GM12878 (cell line): ENCODE data around the gene MS4A6E. TPM values are rescaled to one million over a fixed set of nuclear protein-coding genes. Genes with fewer than 3 reads are reported as not detected.

Source experiments
- ATAC-seq: fragments of 200-7000 bp; cut with Tn5 transposase; 3 replicates; pipeline ENCODE4 v1.9.1; 2020; ENCODE audit warnings: mild to moderate bottlenecking, moderate library complexity
- BruUV-seq: library from RNA; stranded (reverse); fragments of 400-500 nt; replicated peaks from 2 replicates; lab custom pipeline; 2021; lab: Mats Ljungman, UMichigan
- CTCF ChIA-PET: fragments of 300-600 bp; sonication (Branson Sonifier 250); formaldehyde crosslinking; extraction: SDS; loops from one replicate; lab custom pipeline; 2021; ENCODE audit warnings: inconsistent platforms; lab: Yijun Ruan, JAX
- POLR2A ChIA-PET: fragments of 350-600 bp; formaldehyde crosslinking; extraction: SDS; loops from one replicate; lab custom pipeline; 2021; ENCODE audit warnings: inconsistent platforms; lab: Charles Lee
- RAD21 ChIA-PET: fragments of 300-600 bp; sonication (Branson Sonifier 250); formaldehyde crosslinking; loops from one replicate; lab custom pipeline; 2023; ENCODE audit warnings: antibody characterized with exemption; ENCODE audit not compliant: unreplicated experiment; lab: Charles Lee
- SMC1A ChIA-PET: fragments of 300-600 bp; sonication (Branson Sonifier 250); formaldehyde crosslinking; loops from one replicate; lab custom pipeline; 2023; ENCODE audit not compliant: unreplicated experiment, uncharacterized antibody; lab: Charles Lee
- DNase-seq: peaks from one replicate; pipeline ENCODE4 v3.0.0-alpha.2; 2011; ENCODE audit warnings: low read depth, low spot score
- FAIRE-seq: peaks from 3 replicates; lab custom pipeline; 2011; peaks lifted over from hg19 to GRCh38; lab: Jason Lieb, UNC
- H2AFZ ChIP-seq: 2 replicates; pipeline ENCODE4 v1.6.0; 2011; ENCODE audit warnings: low read depth, low read length, control low read depth; ENCODE audit not compliant: control insufficient read depth
- H3K27ac ChIP-seq: 2 replicates; pipeline ENCODE4 v1.5.1; 2011; ENCODE audit warnings: control low read depth; ENCODE audit not compliant: control insufficient read depth, insufficient read depth
- H3K27me3 ChIP-seq, 2 experiments: replicated peaks in 1 of 2; 2 replicates each; pipeline versions ENCODE4 v1.6.0 to v1.6.1; 2011; ENCODE audit warnings: low read length in 1 of 2; ENCODE audit not compliant: control insufficient read depth in 2 of 2, insufficient read depth in 2 of 2
- H3K36me3 ChIP-seq, 2 experiments: 2 replicates each; pipeline ENCODE4 v1.5.1; 2011; ENCODE audit warnings: low read length in 1 of 2; ENCODE audit not compliant: control insufficient read depth in 2 of 2, insufficient read depth in 2 of 2
- H3K4me1 ChIP-seq: 2 replicates; pipeline ENCODE4 v1.6.1; 2011; ENCODE audit warnings: mild to moderate bottlenecking, low read length, moderate library complexity, mixed read lengths; ENCODE audit not compliant: control insufficient read depth, insufficient read depth
- H3K4me2 ChIP-seq: 2 replicates; pipeline ENCODE4 v1.6.0; 2011; ENCODE audit warnings: control low read depth; ENCODE audit not compliant: control insufficient read depth, insufficient read depth
- H3K4me3 ChIP-seq: fragments of 200-600 bp; sonication (generic); 2 replicates; pipeline ENCODE4 v1.5.1; 2016
- H3K79me2 ChIP-seq: 2 replicates; pipeline ENCODE4 v1.6.0; 2011; ENCODE audit warnings: low read length; ENCODE audit not compliant: control insufficient read depth, insufficient read depth
- H3K9ac ChIP-seq: 2 replicates; pipeline ENCODE4 v1.8.0; 2011; ENCODE audit warnings: low read length, control low read depth, mixed read lengths; ENCODE audit not compliant: control insufficient read depth, insufficient read depth
- H3K9me3 ChIP-seq: replicated peaks from 3 replicates; pipeline ENCODE4 v1.5.1; 2011; ENCODE audit warnings: mild to moderate bottlenecking, low read length; ENCODE audit not compliant: control insufficient read depth, insufficient read depth
- H4K20me1 ChIP-seq: 2 replicates; pipeline ENCODE4 v1.6.0; 2011; ENCODE audit not compliant: control insufficient read depth, insufficient read depth
- BMI1 ChIP-seq: fragments of 450-650 bp; IDR thresholded peaks from 2 replicates; pipeline ENCODE4 v1.6.1; 2016; ENCODE audit warnings: mild to moderate bottlenecking, moderate library complexity, borderline replicate concordance
- CHD2 ChIP-seq: IDR thresholded peaks from 2 replicates; pipeline ENCODE4 v1.6.1; 2011; ENCODE audit warnings: low read depth, low read length, improper control_type of control experiment, borderline replicate concordance
- ESRRA ChIP-seq: IDR thresholded peaks from 2 replicates; pipeline ENCODE4 v1.6.1; 2012; ENCODE audit warnings: mild to moderate bottlenecking, low read length, improper control_type of control experiment
- EZH2 ChIP-seq: IDR thresholded peaks from 2 replicates; pipeline ENCODE4 v1.6.1; 2012; ENCODE audit warnings: low read depth, mild to moderate bottlenecking, control low read depth, inconsistent platforms, low read length, borderline replicate concordance; ENCODE audit not compliant: control insufficient read depth
- FOXM1 ChIP-seq: IDR thresholded peaks from 2 replicates; pipeline ENCODE4 v1.6.1; 2012; ENCODE audit warnings: low read depth, mild to moderate bottlenecking, inconsistent platforms, low read length, moderate library complexity
- HCFC1 ChIP-seq: fragments of 150-350 bp; IDR thresholded peaks from 2 replicates; pipeline ENCODE4 v1.6.1; 2014; ENCODE audit warnings: low read length
- IRF4 ChIP-seq: IDR thresholded peaks from 2 replicates; pipeline ENCODE4 v1.6.1; 2011; ENCODE audit warnings: low read depth, low read length
- KLF5 ChIP-seq: fragments of 450-650 bp; IDR thresholded peaks from 2 replicates; pipeline ENCODE4 v1.6.1; 2014; ENCODE audit warnings: mild to moderate bottlenecking; ENCODE audit not compliant: partially characterized antibody
- NR2F1 ChIP-seq: fragments of 450-650 bp; conservative IDR thresholded peaks from 2 replicates; pipeline ENCODE4 v1.6.1; 2017; ENCODE audit warnings: mild to moderate bottlenecking
- NRF1 ChIP-seq: conservative IDR thresholded peaks from 2 replicates; pipeline ENCODE4 v1.6.1; 2011; ENCODE audit warnings: mild to moderate bottlenecking, low read depth, low read length, improper control_type of control experiment
- RB1 ChIP-seq: fragments of 450-650 bp; formaldehyde crosslinking; IDR thresholded peaks from 2 replicates; pipeline ENCODE4 v1.6.1; 2017; ENCODE audit warnings: mild to moderate bottlenecking, borderline replicate concordance
- SMAD1 ChIP-seq: fragments of 450-650 bp; IDR thresholded peaks from 2 replicates; pipeline ENCODE4 v1.6.1; 2018; ENCODE audit warnings: mild to moderate bottlenecking, low read depth; ENCODE audit not compliant: partially characterized antibody
- SREBF2 ChIP-seq: IDR thresholded peaks from 2 replicates; pipeline ENCODE4 v1.6.1; 2012; ENCODE audit warnings: mild to moderate bottlenecking, low read length
- SUZ12 ChIP-seq: fragments of 200-600 bp; sonication (generic); IDR thresholded peaks from one replicate; pipeline ENCODE4 v1.6.1; 2018; ENCODE audit warnings: antibody characterized with exemption, mild to moderate bottlenecking; ENCODE audit not compliant: unreplicated experiment
- TAF1 ChIP-seq: IDR thresholded peaks from 2 replicates; pipeline ENCODE4 v1.6.1; 2011; ENCODE audit warnings: mild to moderate bottlenecking, low read depth, low read length, borderline replicate concordance
- YY1 ChIP-seq: IDR thresholded peaks from 2 replicates; pipeline ENCODE4 v1.6.1; 2011; ENCODE audit warnings: low read depth, mild to moderate bottlenecking, low read length
- ZBTB33 ChIP-seq: fragments of 450-650 bp; IDR thresholded peaks from 2 replicates; pipeline ENCODE4 v1.6.1; 2017; ENCODE audit warnings: mild to moderate bottlenecking
- ZNF24 ChIP-seq: fragments of 450-650 bp; IDR thresholded peaks from 2 replicates; pipeline ENCODE4 v1.6.1; 2017; ENCODE audit warnings: antibody characterized with exemption, mild to moderate bottlenecking
- WGBS: methylation state at CpG from one replicate; pipeline ENCODE4 v1.1.6; 2016; ENCODE audit warnings: low lambda C conversion rate; ENCODE audit not compliant: insufficient replicate concordance, insufficient coverage; ENCODE audit errors: missing lambda C conversion rate; 5-methylcytosine and 5-hydroxymethylcytosine counted together
- in situ Hi-C: fragments of 300-500 bp; cut with MboI; formaldehyde crosslinking; loops from 9 replicates; pipeline ENCODE4 v1.14.3; 2018; ENCODE audit warnings: mixed read lengths
- intact Hi-C: fragments of 100-400 bp; cut with micrococcal nuclease; formaldehyde crosslinking; loops from one replicate; pipeline ENCODE4 v1.14.2; 2022; ENCODE audit not compliant: unreplicated experiment
- polyA plus RNA-seq, 11 experiments: library from polyadenylated mRNA; depleted of rRNA in 4 of 11; unstranded in 6 of 11; stranded (reverse) in 5 of 11; fragments of >200 nt; fragmentation: Nextera tagmentation in 4 of 11; fragmentation: Illumina TruSeq in 1 of 11; extraction: Ambion mirVana in 4 of 11; extraction: Trizol in 1 of 11; gene quantifications; 1 replicate in 1 of 11; 2 replicates in 10 of 11; pipeline versions ENCODE4 v1.2.1 to v1.2.3, GENCODE V29; 2011 to 2016; ENCODE audit warnings: inconsistent platforms in 2 of 11, missing spikeins in 2 of 11, low read depth in 1 of 11
- total RNA-seq, 4 experiments: library from RNA; depleted of rRNA in 3 of 4; stranded (reverse); fragments of >200 nt in 3 of 4; fragmentation: Illumina TruSeq in 1 of 4; extraction: Trizol in 1 of 4; gene quantifications; 2 replicates each; pipeline versions ENCODE4 v1.2.1 to v1.2.3, GENCODE V29; 2013 to 2021
- TF ChIP-seq, protein P1 (sequence below): fragments of 450-650 bp; formaldehyde crosslinking; IDR thresholded peaks from 2 replicates; pipeline ENCODE4 v1.4.0; 2022; ENCODE audit warnings: mild to moderate bottlenecking, moderate library complexity
- TF ChIP-seq, protein P2 (sequence below): IDR thresholded peaks from 2 replicates; pipeline ENCODE4 v1.6.1; 2011; ENCODE audit warnings: borderline replicate concordance, low read depth, mild to moderate bottlenecking, moderate library complexity, mixed read lengths, low read length; ENCODE audit not compliant: insufficient read depth; ENCODE audit errors: extremely low read length

MS4A6E gene
- total and polyA plus RNA-seq, 10 of the 15 experiments (the other 5 are each of a cell fraction or from before 2014, with no cell fraction given) = 0.14 to 0.86 (median 0.47) TPM; not detected in 5

- Histone ChIP-seq H2AFZ (no peak overlapping the region), H3K4me2 (no peak overlapping the region), H3K27me3 (no peaks in the 10 kb centered on the region), H3K4me1 (peaks cover 5% of the 10 kb centered on the region; the same call in 1 of the 2 replicates), H3K4me3 (no peak overlapping the region), H3K9me3 (peaks cover 7% of the 10 kb centered on the region; the same call in 2 of the 3 replicates), H3K27ac (no peak overlapping the region), H3K79me2 (no peaks in the 10 kb centered on the region), H3K9ac (no peak overlapping the region)
- intact Hi-C loops = no loop called here
- FAIRE-seq = no peak
- ChIA-PET CTCF (interaction anchor here (0.7 to 3.6 kb wide), 6 partner anchors 8 to 100 kb away, joined by 3 to 16 read pairs (median 4); partner anchors contain the start of gene MS4A1), POLR2A (interaction anchor here (3.0 kb wide), 1 partner anchor 85 kb away, joined by 12 read pairs; the partner anchor contains the start of gene MS4A1), RAD21 (interaction anchor here (1.0 to 2.2 kb wide), 2 partner anchors 86 to 116 kb away, joined by 4 to 6 read pairs; no protein-coding TSS in a partner anchor)
- WGBS = 87% methylated on average over 5 of the region's 5 CpGs
- TF ChIP-seq CHD2 (no peak), YY1 (no peak), EZH2 (no peak), TAF1 (no peak), HCFC1 (no peak), ZBTB33 (no peak), BMI1 (no peak), KLF5 (no peak), SREBF2 (no peak), RB1 (no peak), ZNF24 (no peak), NR2F1 (no peak), NRF1 (no peak), ESRRA (no peak), SUZ12 (no peak), SMAD1 (no peak), FOXM1 (no peak), IRF4 (no peak)
- TF ChIP-seq, protein P1, sequence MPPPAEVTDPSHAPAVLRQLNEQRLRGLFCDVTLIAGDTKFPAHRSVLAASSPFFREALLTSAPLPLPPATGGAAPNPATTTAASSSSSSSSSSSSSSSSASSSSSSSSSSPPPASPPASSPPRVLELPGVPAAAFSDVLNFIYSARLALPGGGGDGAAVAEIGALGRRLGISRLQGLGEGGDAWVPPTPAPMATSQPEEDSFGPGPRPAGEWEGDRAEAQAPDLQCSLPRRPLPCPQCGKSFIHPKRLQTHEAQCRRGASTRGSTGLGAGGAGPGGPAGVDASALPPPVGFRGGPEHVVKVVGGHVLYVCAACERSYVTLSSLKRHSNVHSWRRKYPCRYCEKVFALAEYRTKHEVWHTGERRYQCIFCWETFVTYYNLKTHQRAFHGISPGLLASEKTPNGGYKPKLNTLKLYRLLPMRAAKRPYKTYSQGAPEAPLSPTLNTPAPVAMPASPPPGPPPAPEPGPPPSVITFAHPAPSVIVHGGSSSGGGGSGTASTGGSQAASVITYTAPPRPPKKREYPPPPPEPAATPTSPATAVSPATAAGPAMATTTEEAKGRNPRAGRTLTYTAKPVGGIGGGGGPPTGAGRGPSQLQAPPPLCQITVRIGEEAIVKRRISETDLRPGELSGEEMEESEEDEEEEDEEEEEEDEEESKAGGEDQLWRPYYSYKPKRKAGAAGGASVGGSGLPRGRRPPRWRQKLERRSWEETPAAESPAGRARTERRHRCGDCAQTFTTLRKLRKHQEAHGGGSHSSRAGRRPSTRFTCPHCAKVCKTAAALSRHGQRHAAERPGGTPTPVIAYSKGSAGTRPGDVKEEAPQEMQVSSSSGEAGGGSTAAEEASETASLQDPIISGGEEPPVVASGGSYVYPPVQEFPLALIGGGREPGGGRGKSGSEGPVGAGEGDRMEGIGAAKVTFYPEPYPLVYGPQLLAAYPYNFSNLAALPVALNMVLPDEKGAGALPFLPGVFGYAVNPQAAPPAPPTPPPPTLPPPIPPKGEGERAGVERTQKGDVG (CRISPR knock-in tag) = no peak
- TF ChIP-seq, protein P2, sequence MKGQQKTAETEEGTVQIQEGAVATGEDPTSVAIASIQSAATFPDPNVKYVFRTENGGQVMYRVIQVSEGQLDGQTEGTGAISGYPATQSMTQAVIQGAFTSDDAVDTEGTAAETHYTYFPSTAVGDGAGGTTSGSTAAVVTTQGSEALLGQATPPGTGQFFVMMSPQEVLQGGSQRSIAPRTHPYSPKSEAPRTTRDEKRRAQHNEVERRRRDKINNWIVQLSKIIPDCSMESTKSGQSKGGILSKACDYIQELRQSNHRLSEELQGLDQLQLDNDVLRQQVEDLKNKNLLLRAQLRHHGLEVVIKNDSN = no peak
- TF ChIP-seq, all 136 proteins: peak for 0
- Histone ChIP-seq H3K36me3 (no peaks in the 10 kb centered on the region), H4K20me1 (no peaks in the 10 kb centered on the region)
- DNase-seq (no peak), ATAC-seq (no peak)
- in situ Hi-C loops = no loop called here
- SMC1A ChIA-PET = interaction anchor here (1.1 to 11.3 kb wide), 6 partner anchors 10 to 116 kb away, joined by 3 to 298 read pairs (median 39); partner anchors contain the start of genes MS4A1 and MS4A7
- BruUV-seq = no TSS peak
Observed at GRCh38 chr11:60370811-60371298, 43.8 kb downstream of the MS4A6E start.
